GM11168 (cell line): Measurements from ENCODE around the gene NFIA.

Experiments
- in situ Hi-C: fragments of 300-500 bp; cut with MboI; formaldehyde crosslinking; loops from one replicate; pipeline ENCODE4 v1.12.0; 2022; ENCODE audit warnings: low sequenced_read_pairs; ENCODE audit not compliant: unreplicated experiment

Gene NFIA

GRCh38 chr1:61400997-61401396, 318.6 kb downstream of the NFIA start:
- in situ Hi-C loops: no loop called here

- in situ Hi-C loops: no loop called here
Measured at GRCh38 chr1:61403679-61404596, 321.6 kb downstream of the NFIA start.

GRCh38 chr1:61404597-61405376, 322.4 kb downstream of the NFIA start:
- in situ Hi-C loops: no loop called here

- in situ Hi-C loops: no loop called here
Measured at GRCh38 chr1:61406467-61406866, 324.1 kb downstream of the NFIA start.

- in situ Hi-C loops: no loop called here
Measured at GRCh38 chr1:61412601-61413000, 330.2 kb downstream of the NFIA start.

GRCh38 chr1:61419196-61419595, 336.8 kb downstream of the NFIA start:
- in situ Hi-C loops: no loop called here

GRCh38 chr1:61419657-61420056, 337.3 kb downstream of the NFIA start:
- in situ Hi-C loops: no loop called here

- in situ Hi-C loops: no loop called here
Measured at GRCh38 chr1:61420243-61420642, 337.9 kb downstream of the NFIA start.

- in situ Hi-C loops: no loop called here
Measured at GRCh38 chr1:61420909-61421835, 338.8 kb downstream of the NFIA start.

GRCh38 chr1:61423643-61424042, 341.3 kb downstream of the NFIA start:
- in situ Hi-C loops: no loop called here

GRCh38 chr1:61424382-61424781, 342.0 kb downstream of the NFIA start:
- in situ Hi-C loops: no loop called here

GRCh38 chr1:61425040-61425439, 342.7 kb downstream of the NFIA start:
- in situ Hi-C loops: no loop called here

- in situ Hi-C loops: no loop called here
Measured at GRCh38 chr1:61426254-61426653, 343.9 kb downstream of the NFIA start.

GRCh38 chr1:61426885-61427284, 344.5 kb downstream of the NFIA start:
- in situ Hi-C loops: no loop called here

- in situ Hi-C loops: no loop called here
Measured at GRCh38 chr1:61427510-61427909, 345.1 kb downstream of the NFIA start.

GRCh38 chr1:61428146-61428545, 345.8 kb downstream of the NFIA start:
- in situ Hi-C loops: no loop called here

GRCh38 chr1:61432616-61433388, 350.4 kb downstream of the NFIA start:
- in situ Hi-C loops: no loop called here

- in situ Hi-C loops: no loop called here
Measured at GRCh38 chr1:61433646-61434045, 351.3 kb downstream of the NFIA start.

GRCh38 chr1:61434276-61434675, 351.9 kb downstream of the NFIA start:
- in situ Hi-C loops: no loop called here

GRCh38 chr1:61435226-61435625, 352.9 kb downstream of the NFIA start:
- in situ Hi-C loops: no loop called here
